ENCODE data around the gene BRSK2.

Gene BRSK2

DNA sequence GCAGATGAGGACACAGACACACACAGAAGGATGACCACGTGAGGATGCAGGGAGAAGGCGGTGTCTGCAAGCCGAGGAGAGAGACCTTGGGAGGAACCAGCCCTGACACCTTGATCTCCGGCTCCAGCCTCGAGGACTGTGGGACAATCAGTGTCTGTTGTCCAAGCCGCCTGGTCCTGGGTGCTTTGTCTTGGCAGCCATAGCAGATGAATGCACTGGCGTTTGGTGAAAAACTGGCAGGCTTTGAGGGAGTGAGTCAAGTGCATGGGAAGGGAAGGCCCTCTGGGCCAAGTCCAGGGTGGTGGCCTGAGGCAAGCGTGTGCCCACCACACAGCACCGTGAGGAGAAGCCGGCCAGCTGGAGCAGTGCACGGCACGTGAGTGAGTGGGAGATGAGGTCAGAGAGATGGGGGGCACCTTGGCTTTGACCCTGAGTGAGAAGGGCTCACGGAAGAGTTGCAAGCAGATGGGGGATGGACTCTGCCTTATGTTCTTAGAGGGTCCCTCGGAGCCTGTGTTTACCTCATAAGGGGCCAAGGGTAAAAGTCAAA, 12.4 kb upstream of the BRSK2 start:
- DNase-seq = no peak

DNA sequence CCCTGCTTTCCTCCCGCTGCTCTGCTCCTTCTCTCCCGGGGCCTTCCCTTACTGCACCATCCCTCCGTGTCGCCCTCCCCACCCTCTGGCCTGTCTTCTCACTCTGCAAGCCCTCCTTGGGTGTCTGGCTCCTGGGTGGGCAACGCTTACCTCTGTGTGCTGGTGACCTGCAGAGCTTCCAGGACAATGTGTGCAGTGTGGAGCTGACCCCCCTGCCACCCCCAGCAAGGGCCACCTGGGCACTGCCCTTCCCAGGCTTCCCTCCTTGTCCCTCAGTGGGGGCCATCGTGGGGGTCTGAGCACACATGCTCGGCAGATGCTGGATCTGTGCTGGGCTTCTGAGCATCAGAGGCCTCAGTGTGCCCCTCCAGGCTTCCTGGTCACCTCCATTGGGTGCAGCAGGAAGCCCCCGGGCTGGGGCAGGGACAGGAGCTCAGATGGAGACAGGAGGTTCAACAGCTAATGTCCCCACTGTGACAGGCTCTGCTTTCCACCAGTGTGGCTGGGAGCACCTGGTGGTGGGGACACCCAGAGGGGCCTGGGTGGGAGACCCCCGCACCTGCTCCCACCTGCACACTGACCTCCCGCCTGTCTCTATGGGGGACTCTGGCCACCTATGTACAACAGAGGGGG, 7.8 kb upstream of the BRSK2 start:
- no peak for DNase-seq

DNA sequence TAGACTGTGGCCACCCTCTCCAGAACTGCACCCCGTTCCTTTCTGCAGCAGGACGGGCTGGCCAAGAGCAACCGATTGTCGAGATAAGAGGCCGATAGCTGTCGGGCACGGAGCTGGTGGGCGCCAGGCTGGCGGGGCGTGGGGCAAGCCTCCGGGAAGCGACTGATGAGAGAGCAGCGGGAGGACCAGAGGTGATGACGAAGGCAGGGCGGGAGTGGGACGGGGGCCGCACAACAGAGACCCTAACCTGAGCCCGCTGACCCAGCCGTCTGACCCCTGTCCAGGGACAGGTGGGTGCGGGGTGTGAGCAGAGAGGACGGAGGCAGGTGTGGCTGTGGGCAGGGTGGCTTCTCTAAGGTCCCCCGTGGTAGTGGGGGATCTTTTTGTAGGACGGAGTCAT, 7.3 kb upstream of the BRSK2 start:
- no peak for DNase-seq

DNA sequence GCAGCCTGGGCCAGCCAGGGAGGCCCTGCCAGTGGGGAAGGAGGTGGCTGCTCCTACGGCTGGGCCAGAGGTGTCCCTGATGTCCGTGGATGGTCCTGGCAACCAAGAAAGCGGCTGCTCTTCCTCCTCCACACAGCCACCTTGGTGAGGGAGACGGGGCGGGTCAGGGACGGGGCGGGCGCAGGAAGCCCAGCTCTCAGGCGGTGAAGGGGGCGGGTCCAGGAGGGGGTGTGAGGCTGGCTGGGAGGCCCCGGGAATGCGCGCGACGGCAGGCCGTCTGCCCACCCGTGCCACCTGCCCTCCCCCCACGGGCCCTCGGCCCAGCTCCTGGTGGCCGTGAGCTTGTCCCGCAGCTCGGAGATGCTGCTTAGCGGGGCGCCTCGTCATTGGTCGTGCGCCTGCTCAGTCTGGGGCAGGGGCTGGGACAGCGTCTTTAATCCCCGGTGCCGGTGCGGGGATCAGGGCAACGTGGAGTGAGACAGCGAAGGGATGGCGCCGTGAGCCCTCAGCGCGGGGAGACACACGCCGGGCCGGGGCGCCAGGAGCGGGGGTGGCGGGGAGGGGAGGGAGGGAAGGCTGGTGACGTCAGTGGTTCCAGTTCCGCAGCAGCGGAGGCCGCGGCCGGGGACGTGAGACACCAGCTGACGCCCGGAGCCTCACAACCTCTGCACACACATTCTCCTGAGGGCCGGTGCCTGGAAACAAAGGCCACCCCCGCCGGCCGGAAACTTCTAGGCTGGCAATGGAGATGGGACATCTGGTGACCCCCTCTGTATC, 6.7 kb upstream of the BRSK2 start:
- DNase-seq = peak; percentile 43

DNA sequence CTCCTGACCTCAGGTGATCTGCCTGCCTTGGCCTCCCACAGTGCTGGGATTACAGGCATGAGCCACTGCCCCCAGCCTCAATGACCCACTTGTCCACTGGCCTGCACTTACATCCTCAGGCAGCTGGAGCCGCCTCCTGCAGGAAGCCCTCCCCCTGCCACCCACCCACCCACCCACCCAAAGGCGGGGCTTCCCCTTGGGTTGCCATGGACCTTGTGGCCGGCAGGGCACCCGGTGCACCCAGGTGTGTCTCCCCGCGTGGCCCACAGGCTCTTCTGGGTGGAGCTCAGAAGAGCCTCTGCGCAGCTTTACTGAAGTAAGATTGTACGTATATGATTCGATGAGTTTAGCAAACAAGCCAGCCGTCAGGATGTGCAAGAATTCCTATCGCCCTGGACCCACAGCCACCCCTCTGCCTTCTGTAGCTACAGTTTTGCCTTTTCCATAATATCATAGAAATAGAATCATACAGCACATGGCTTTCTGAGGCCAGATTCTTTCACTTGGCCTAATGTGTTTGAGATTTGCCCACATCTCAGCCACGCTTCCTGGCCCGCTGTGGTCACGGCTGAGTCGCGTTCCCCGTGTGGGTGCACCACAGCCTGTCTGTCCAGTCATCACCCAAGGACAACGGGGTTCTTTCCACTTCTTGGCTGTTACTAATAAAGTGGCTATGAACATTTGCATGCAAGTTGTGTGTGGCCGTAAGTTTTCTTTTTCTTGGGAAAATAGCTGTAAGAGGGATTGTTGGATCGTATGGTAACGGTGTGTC, 5.3 kb upstream of the BRSK2 start:
- no peak for DNase-seq

DNA sequence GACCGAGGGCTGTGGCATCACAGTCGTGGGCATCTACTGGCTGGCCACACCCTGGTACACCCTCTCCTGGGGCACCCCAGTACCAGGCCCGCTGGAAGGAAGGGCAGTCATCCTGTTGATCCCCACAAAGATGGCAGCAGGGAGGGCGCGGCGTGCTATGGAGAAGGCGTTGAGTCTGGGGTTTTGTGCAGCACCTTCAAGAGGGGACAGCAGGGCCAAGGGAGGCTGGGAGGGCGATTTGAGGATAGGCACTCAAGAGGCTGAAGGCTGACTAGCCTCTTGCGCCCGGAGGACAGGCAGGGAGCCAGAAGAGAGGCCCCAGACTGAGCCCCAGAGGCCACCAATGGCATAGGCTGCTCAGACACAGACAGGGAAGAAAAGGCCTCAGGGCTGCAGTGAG, 2.2 kb upstream of the BRSK2 start:
- DNase-seq = no peak

DNA sequence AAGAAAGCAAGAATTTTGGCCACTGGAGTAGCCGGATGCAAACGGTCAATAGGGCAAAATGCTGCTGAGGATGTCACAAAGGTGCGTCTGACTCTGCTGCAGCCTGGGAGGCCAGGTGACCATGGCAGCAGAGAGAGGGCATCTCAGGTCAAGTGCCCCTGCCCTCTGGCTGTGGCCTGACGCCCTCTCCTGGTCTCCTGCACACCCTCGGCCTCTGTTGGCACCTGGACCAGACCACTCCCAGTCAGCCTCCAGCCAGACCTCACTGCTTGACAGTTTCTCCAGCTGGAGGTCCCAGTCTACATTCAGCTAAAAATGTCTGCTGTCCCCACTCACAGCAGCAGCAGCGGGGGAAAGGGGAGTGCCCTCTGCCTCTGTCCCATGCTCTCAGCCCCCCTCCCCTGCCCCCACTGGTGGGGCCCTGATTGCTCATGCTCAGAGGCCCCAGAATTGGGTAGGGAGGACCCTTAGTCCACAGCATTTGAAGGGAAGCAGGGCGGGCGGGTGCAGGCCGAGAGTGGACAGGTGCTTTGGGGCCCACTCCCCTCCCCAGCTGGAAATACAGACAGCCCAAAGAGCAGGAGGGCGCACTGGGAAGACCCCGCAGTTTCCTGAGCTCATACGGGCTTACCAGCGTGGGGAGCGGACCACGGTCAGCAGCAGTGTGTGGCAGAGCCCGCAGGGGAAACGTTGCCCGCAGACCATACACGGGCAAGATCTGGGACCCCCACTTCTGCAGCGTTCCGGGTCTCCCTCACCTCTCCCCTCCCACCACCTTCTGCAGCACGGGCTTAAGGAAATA, 1.6 kb upstream of the BRSK2 start:
- no peak for DNase-seq

DNA sequence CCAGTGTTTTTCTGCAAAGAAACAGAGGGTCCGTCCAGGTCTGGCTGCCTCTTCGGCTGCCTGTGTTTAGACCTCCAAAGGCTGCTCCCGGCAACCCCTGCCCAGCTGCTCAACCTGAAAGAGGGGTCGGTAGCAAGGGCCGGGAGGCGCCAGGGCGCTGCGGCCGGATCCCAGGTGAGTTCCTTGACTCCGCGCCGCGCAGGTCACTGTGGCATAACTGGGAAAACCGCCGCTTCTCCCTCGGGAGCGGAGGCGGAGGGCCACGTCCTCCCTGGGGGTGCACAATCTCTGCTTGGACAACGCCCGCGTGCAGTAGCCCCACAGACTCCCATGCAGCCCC, 1.0 kb upstream of the BRSK2 start:
- DNase-seq = no peak

DNA sequence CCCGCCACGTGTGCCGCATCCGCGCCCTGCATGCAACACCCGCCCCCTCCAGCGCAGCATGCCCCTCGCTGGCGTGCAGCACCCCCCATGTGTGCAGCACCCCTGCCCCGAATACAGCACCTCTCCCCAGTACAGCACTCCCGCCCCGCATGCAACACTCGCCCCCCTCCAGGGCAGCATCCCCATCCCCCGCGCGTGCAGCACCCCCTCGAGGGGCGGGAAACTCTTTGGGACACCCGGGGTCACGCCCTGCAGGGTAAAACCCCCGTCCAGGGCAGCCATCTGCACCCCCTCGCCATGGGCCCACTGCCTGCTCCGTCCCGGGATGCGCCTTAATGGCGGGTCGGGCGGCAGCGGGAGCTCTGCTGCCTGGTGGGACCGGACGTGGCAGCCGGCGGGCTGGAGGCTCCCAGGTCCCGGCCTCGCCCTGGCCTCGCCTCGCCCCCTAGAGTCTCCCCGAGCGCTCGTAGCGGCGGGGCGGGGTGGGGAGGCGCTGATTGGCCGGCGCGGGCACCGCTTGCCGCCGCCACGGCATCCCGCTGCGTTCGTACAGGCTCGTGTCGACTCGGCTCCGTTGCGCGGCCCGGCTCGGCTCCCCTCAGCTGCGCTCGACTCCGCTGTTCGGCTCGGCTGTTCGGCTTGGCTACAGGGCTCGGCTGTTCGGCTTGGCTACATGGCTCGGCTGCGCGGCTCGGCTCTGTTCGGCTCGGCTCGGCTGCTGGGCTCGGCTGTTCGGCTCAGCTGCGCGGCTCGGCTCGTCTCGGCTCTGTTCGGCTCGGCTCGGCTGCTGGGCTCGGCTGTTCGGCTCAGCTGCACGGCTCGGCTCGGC, 417 bp upstream of the BRSK2 start:
- peak; percentile 97 for DNase-seq

DNA sequence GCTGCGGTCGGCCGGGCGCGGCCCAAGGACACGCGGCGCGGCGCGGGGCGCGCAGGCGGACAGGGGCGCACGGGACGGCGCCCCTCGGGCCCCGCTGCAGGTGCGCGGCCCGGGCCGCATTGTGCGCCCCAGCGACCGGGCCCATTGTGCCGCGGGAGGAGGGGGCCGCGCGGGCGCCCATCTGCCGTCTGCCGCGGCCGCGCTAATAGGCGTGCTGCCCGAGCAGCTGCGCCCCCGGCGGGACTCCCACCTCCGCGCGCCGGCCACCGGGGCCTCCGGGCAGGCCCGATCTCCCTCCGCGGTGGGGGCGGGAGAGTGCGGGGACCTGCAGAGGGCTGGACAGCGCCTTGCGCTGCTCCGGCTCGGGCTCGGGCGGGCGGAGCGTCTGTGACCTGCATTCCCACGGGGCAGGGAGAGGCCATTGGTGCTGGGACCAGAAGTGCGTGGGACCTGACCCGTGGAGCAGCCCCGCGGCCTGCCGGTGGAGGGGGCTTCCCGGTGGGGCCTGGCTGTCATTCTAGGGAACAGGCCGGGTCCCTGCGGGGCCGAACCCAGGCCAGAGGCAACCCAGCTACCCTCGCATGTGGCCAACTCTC, 933 bp downstream of the BRSK2 start:
- DNase-seq = no peak

DNA sequence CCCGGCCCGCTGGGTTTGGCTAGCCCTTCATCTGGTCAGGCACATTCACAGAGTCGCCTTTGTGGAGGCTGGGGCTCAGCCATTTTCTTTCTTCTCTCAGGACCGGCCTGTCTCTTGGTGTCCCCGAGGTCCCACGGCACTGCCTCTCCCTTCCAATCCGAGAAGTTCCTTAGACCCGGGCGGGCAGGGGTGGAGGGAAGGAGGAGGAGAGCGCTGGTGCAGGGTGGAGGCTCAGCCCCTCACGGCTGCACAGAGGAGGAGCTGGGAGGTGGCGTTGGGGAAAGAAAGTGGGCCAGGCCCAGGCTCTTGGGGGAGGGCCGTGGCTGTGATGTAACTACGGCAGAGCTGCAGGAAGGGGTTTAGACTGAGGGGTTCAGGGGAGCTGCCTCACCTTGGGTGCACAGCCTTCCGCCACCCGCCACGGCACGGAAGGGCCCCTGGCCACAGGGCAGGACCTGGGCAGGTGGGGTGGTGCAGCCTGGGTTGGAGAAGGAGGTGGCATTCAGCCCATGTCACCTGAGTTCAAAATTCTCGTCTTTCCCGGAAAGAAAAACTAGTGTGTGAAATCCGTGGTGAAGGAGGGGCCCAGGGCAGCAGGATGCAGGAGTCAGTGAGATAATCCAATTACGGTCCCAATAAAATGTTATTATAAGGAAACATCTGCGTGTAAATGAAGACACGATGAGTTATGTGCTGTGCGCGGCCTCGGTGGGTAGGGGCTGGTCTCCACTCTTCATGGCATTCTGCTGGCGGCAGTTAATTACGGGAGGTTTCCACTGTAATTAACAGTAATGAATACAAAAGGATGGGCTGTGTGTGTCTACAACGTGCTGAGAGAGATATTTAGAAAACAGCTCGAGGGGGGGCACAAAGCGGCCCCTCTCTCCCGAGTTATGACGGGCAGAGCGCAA, 1.7 kb downstream of the BRSK2 start:
- DNase-seq = no peak

DNA sequence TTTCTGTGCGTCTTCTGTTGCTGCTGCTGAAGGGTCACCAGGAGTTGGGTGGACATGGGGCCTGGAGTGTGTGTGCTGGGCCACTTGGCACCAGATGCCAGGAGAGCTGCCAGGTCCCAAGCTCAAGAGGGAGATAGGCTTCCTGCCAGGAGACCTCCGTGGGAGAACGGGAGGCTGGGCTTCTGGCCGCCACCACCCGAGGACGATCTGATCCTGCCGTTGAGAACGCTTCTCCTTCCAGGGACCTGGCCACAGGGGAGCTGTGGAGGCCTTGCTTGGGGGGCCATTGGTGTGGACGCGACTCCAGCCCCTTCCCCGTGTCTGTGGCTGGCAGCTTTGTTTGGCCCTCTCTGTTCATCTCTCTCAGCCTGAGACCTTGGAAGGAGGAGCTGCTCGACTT, 2.4 kb downstream of the BRSK2 start:
- DNase-seq = peak; percentile 74

DNA sequence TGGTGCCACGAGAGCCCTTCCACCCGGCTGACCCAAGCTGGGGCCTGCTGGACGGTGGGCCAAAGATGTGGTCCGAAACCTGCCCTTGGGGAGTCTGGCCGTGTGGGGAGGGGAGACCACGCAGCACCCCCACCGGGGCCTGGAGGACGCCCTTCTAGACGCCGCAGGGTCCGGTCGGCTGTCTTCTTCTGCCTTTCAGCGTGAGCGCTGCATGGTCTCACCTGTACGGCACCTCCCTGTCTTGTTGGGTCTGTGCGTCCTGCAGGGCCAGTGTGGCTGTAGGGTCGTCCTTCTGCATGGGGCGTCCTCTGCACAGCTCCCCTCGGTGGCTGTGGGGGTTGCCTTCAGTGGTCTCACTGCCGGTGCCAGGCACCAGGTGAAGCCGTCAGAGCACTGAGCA, 2.8 kb downstream of the BRSK2 start:
- no peak for DNase-seq

DNA sequence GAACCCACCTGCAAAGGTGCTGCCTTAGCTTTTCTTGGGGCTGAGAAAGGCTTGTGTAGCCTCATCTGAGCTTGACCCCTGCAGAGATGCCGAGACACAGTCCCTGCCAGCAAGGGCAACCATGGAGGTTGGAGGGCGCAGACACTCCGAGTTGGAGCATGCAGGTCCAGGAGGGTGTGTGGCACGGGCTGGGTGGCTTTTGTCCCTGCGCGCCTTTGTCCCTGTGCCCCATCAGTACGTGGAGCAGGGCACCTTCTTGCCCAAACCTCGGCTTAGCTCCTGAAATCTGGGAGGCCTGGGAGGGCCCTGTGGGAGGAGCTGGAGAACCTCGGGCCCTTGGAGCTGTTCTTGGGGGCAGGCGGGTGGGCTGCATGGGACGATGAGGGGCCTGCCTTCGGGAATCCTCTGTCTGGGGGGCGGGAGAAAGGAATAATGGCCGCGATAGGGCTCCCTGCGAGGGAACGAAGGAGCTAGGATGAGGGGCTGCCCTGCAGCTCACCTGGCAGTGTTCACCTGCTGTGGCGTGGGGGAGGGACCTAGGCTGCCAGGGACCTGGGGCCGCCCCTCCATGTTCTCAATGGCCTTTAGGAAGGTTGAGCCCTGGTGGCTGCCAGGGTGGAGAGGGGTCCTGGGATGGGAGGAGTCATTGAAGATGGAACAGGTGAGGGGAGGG, 3.4 kb downstream of the BRSK2 start:
- DNase-seq = no peak

DNA sequence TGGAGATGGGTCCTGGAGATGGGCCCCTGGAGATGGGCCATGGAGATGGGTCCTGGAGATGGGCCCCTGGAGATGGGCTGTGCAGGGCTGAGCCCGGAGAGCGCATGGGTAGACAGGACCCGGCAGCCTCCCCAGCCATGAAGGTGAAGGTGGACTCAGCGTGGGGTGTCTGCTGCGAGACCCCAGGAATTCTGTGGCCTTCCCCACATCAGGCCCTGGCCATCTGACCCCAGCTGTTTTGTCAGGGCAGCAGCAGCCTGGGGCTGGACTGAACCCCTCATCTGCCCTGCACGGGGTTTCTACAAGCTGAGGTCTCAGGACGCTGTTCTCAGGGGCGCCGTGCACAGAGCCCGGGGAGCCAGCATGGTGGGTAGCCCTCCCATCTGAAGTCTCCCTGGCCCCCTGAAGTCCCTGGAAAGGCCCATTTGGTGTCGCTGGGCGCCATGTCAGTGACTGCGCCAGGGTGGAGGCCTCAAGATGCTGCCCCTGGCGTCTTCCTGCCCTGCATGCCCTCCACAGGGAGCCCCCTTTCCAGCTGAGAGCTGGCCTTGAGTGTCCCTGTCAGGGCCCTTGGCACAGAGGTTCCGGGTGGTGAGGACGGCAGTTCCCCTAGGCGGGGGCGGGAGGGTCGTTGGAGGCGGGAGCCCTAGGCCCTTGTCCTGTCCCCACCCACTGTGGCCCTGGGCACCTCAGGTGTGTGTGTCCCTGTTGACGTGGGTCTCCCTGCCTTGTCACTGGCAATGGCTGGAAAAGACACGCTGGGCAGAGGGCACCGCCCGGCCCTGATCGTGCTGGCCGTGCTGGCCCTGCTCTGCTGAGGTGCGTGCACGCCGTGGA, 5.4 kb downstream of the BRSK2 start:
- DNase-seq = no peak

DNA sequence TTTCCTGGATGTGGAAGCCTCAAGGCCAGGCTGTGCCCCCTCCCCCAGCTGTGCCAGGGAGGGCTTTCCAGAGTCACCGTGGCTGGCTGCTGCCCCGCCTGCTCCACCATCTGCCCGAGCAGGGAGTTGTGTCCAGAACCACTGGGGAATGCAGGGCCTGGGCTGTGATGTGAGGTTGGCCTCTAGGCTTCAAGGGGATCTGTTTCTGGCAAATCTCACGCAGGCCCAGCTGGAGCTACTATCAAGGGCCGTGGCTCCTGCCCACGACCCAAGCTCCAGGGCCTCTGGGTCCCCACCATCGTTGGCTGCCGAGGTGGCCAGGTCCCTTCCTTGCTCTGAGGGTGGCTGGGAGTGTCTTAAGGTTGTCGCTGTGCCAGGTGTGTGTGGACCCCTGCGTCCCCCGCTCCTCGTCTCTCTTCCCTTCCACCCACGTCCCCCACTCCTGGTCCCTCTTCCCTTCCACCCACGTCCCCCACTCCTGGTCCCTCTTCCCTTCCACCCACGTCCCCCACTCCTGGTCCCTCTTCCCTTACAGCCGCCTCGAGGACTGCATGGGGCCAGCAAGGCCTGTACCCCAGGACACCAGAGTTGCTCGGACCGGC, 6.1 kb downstream of the BRSK2 start:
- DNase-seq = no peak

DNA sequence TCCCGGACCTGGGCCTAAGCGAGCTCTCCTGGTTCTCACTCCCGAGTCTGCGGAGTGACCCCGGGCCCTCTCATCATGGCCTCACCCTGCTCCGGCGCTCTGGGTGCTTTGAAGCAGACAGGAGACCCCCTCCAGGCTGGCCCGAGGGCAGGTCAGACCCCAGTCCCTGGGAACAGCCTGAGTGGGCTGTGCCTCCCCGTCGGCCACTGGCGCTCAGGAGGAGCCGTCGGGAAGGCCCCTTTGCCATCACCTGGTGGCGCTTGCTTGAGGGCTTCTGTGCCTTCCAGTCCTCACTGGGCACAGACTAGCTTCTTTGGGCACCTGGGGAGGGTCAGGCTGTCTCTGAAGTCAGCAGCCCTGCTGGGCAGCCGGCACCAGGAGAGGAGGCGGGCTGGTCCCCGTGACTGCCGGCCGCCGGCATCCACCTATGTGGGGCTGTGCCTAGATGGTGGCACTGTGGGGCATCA, 6.7 kb downstream of the BRSK2 start:
- no peak for DNase-seq

DNA sequence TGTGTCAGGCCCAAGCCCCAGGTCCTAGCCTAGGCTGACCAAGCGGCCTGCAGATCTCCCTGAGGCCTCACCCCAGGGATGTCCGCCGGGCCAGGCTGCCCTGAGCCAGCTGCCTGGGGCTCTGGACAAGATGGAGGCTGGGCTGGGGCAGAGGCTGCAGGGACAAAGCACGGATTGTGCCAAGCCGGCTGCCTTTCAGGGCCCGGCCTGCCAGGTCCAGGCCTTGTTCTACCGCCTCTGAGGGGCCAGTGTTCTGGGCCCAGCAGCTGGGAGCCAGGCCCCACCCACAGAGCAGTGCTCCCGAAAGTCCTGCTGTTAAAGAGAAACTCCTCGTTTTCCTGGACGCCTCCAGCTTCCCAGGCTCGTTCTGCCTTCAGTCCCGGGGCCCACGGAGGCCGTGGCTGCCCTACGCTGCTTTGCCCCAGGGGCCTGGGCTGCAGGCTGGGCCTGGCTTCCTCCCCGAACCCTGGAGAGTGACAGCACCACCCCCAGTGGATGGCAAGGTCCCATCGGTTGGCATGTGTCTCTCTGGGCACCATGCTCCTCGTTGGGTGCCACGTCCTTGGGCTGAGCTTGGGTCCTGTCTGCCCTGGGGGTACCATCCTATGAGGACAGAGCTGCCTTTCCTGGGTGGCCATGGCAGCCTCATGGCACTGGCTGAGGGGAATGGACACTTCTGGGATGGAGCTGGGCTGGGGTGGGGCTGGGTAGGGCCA, 7.6 kb downstream of the BRSK2 start:
- no peak for DNase-seq
